ENCODE data around the gene SARNP.

The SARNP gene

DNA sequence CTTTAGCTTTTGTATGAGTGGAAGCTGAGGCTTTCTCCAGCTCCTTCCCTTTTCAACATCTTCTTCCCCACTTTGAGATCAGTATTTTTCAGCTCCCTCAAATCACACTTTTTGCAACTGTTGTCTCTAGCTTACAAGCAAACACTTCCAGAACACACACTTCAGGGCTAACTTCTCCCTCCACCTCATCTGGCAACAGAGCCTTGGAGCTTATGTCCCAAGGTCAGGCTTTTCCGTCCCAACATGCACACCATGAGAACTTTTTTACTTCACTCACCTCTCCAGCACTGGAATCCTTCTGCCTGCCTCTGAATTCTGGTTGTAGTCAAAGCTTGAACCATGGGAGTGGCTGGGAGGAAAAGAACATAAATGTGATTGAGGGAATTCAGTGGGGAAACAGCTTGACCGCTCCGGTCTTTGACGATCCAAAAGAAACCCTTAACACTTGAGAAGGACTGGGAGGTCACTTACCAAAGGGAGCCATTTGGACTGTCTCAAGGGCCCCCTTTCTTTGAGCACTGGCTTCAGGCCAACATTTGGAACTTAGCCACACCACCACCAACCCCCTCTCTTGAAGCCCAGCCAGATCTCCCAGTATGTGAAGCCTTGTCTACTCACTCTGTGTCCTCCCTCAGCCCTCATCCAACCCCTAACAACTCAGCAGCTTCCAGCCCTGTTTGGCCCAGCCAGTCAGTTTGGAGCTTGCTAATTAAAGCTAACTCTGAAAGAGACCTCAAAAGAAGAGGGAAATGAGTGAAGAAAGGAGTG is 105.6 kb downstream of the SARNP start:
- Histone ChIP-seq H3K4me1 (ENCODE audit: control insufficient read depth in 1 of 2, insufficient read depth in 1 of 2, low read depth in 1 of 2, low read length in 1 of 2) (peaks cover 34 to 37% of the 10 kb centered on the region in 2 experiments), H3K27ac (no peak overlapping the region), H3K36me3 (no peaks in the 10 kb centered on the region), H3K27me3 (peaks cover 11% of the 10 kb centered on the region), H3K9me3 (no peaks in the 10 kb centered on the region), H3K4me3 (ENCODE audit: low read depth in 1 of 2, low read length in 1 of 2) (no peak overlapping the region)
- TF ChIP-seq, protein P1, sequence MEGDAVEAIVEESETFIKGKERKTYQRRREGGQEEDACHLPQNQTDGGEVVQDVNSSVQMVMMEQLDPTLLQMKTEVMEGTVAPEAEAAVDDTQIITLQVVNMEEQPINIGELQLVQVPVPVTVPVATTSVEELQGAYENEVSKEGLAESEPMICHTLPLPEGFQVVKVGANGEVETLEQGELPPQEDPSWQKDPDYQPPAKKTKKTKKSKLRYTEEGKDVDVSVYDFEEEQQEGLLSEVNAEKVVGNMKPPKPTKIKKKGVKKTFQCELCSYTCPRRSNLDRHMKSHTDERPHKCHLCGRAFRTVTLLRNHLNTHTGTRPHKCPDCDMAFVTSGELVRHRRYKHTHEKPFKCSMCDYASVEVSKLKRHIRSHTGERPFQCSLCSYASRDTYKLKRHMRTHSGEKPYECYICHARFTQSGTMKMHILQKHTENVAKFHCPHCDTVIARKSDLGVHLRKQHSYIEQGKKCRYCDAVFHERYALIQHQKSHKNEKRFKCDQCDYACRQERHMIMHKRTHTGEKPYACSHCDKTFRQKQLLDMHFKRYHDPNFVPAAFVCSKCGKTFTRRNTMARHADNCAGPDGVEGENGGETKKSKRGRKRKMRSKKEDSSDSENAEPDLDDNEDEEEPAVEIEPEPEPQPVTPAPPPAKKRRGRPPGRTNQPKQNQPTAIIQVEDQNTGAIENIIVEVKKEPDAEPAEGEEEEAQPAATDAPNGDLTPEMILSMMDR (IDR thresholded peaks at IDR 0.05): no peak

DNA sequence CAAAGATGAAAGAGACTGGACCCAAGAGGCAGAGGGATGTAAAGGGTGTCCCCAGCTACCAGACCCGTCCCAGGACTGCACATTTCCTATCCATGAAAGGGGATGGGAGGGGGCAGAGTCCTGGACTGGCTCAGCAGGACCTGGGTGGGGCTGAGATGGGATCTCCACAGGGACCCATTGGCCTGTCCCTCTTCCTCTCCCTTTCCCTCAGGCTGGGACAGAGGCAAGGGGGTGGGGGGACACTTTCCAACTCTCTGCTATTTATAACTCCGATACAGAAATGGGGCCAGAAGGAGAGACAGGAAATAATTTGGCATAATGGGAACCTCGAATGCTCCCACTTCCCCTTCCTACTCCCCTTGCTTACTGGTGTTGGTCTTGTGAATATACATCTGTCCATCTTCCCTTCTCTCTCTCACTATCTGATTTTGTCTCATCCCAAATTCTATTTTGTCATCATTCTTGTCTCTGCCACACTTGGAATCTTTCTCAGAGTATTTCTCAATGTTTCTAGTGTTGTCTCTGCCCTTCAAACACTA is 108.8 kb downstream of the SARNP start:
- H3K27me3 ChIP-seq: peaks cover 21% of the 10 kb centered on the region
- H3K27ac ChIP-seq: no peak overlapping the region
- H3K4me1 ChIP-seq (ENCODE audit: control insufficient read depth in 1 of 2, insufficient read depth in 1 of 2, low read depth in 1 of 2, low read length in 1 of 2): peaks cover 17 to 20% of the 10 kb centered on the region in 2 experiments
- no peaks in the 10 kb centered on the region for H3K36me3 ChIP-seq
- peak overlapping the region; percentile 59 to 85 for H3K4me3 ChIP-seq (ENCODE audit: low read depth in 1 of 2, low read length in 1 of 2)
- H3K9me3 ChIP-seq: no peaks in the 10 kb centered on the region
- TF ChIP-seq, protein P1 (IDR thresholded peaks at IDR 0.05): no peak

DNA sequence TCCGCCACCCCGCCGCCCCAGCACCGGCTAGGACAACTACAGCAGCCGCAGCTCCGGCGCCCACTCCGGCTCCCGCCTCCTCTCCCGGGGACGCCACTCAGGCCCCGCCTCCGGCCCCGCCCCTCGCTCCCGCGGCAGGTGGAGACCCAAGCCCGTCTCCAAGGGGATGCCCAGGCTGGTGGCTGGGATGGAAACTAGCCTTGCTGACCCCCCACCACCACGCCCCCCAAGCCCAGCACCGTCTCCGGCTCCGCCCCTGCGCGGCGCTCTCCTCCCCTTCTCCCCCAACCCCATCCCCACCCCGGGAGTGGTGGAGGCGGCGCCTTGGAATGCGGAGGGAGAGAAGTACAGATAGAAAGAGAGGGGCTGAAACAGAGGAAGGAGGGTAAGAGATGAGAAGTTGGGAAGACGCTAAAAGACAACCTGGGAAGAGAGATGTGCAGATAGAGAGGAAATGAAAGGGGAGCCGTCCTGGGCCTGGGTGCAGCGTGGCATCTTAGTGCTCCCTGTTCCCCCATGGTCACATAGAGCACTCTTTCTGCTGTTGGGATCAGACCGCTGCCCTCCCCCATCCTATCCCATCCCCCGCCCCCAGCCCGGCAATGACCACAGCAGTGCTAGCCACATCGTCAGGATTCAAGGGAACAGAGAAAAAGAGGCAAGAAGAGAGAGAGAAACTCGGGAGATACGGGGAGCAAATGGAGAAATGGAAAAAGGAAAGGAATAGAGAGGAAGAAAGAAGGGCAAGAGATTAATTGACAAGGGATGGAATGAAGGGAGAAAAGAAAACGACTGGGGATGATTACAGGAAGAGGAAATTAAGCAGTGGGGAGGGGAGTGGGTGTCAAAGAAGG is 109.5 kb downstream of the SARNP start, which contains the start of gene ITGA7:
ITGA7 (minus strand) TSS at position 64 of the 854 bp plus-strand sequence. CDS start 222 bp downstream, outside the sequence.
- Histone ChIP-seq H3K36me3 (no peaks in the 10 kb centered on the region), H3K9me3 (no peaks in the 10 kb centered on the region), H3K4me3 (ENCODE audit: low read depth in 1 of 2, low read length in 1 of 2) (peak within 1 kb of the TSS; percentile 59 to 85), H3K27ac (no peak within 1 kb of the TSS), H3K4me1 (ENCODE audit: control insufficient read depth in 1 of 2, insufficient read depth in 1 of 2, low read depth in 1 of 2, low read length in 1 of 2) (peaks cover 17 to 20% of the 10 kb centered on the region in 2 experiments), H3K27me3 (peaks cover 21% of the 10 kb centered on the region)
- TF ChIP-seq, protein P1 (IDR thresholded peaks at IDR 0.05): no peak

All from neutrophil (primary cell).